GM10248 (cell line): ENCODE measurements around the gene GSN.

Experiments used
- CTCF ChIA-PET: fragments of 300-600 bp; sonication (Branson Sonifier 250); formaldehyde crosslinking; extraction: SDS; loops from one replicate; lab custom pipeline; 2021; ENCODE audit warnings: antibody characterized with exemption; lab: Yijun Ruan, JAX
- POLR2A ChIA-PET: fragments of 350-650 bp; sonication (Branson Sonifier 250); formaldehyde crosslinking; extraction: SDS; loops from one replicate; lab custom pipeline; 2020; ENCODE audit warnings: antibody characterized with exemption; lab: Yijun Ruan, JAX
- DNase-seq: peaks from one replicate; pipeline ENCODE4 v3.0.0; 2012; ENCODE audit errors: extremely low spot score
- CTCF ChIP-seq: IDR thresholded peaks from 2 replicates; pipeline ENCODE4 v1.5.1; 2012; ENCODE audit warnings: mild to moderate bottlenecking, low read depth; ENCODE audit errors: extremely low read depth, missing control alignments, control extremely low read depth

GSN gene

GRCh38 chr9:121324755-121325154 is 56.8 kb downstream of the GSN start:
- TF ChIP-seq CTCF, result no peak
- CTCF ChIA-PET, result no interaction called here
- no peak for DNase-seq
- POLR2A ChIA-PET, result no interaction called here

GRCh38 chr9:121325387-121325786 is 57.4 kb downstream of the GSN start:
- CTCF ChIA-PET, result no interaction called here
- DNase-seq, result no peak
- POLR2A ChIA-PET, result no interaction called here
- no peak for TF ChIP-seq CTCF

- no peak for DNase-seq
- CTCF ChIA-PET, result interaction anchor here (0.8 to 2.3 kb wide), 4 partner anchors 11 to 73 kb away, joined by 3 to 8 read pairs (median 5); no protein-coding TSS in a partner anchor
- TF ChIP-seq CTCF, result no peak
- POLR2A ChIA-PET, result no interaction called here
These were observed 58.3 kb downstream of the GSN start for GRCh38 chr9:121326130-121326838.

GRCh38 chr9:121326901-121327613 is 59.1 kb downstream of the GSN start:
- ChIA-PET POLR2A (no interaction called here), CTCF (interaction anchor here (0.8 to 2.3 kb wide), 5 partner anchors 8 to 73 kb away, joined by 3 to 8 read pairs (median 3); no protein-coding TSS in a partner anchor)
- no peak for TF ChIP-seq CTCF
- DNase-seq, result no peak

GRCh38 chr9:121328476-121328875 is 60.5 kb downstream of the GSN start:
- no peak for TF ChIP-seq CTCF
- ChIA-PET POLR2A (no interaction called here), CTCF (interaction anchor here (0.6 to 2.3 kb wide), 6 partner anchors 8 to 563 kb away, joined by 3 to 18 read pairs (median 6); no protein-coding TSS in a partner anchor)

GRCh38 chr9:121328876-121329681 is 61.1 kb downstream of the GSN start:
- ChIA-PET CTCF (interaction anchor here (0.6 to 2.1 kb wide), 4 partner anchors 9 to 563 kb away, joined by 3 to 18 read pairs (median 3); no protein-coding TSS in a partner anchor), POLR2A (no interaction called here)

More at GRCh38 chr9:121328476-121328875, 60.5 kb downstream of the GSN start:
- DNase-seq, result no peak

More at GRCh38 chr9:121328876-121329681, 61.1 kb downstream of the GSN start:
- no peak for TF ChIP-seq CTCF
- DNase-seq, result no peak
